Rectal smooth muscle tissue (tissue), 1 donor: ENCODE results near the gene CCNI2.

Experiments
- H3K27ac ChIP-seq: one replicate; pipeline ENCODE4 v1.7.0; 2013; ENCODE audit warnings: low read depth, low read length, inconsistent platforms
- H3K27me3 ChIP-seq: one replicate; pipeline ENCODE4 v1.7.0; 2013; ENCODE audit warnings: low read length; ENCODE audit not compliant: control insufficient read depth, insufficient read depth
- H3K36me3 ChIP-seq: one replicate; pipeline ENCODE4 v1.7.0; 2013; ENCODE audit warnings: low read length; ENCODE audit not compliant: control insufficient read depth, insufficient read depth
- H3K4me1 ChIP-seq: one replicate; pipeline ENCODE4 v1.7.0; 2013; ENCODE audit warnings: low read length; ENCODE audit not compliant: control insufficient read depth, insufficient read depth
- H3K4me3 ChIP-seq: one replicate; pipeline ENCODE4 v1.7.0; 2013; ENCODE audit warnings: low read length
- H3K9ac ChIP-seq: one replicate; pipeline ENCODE4 v1.7.0; 2013; ENCODE audit warnings: low read length

CCNI2 gene, protein sequence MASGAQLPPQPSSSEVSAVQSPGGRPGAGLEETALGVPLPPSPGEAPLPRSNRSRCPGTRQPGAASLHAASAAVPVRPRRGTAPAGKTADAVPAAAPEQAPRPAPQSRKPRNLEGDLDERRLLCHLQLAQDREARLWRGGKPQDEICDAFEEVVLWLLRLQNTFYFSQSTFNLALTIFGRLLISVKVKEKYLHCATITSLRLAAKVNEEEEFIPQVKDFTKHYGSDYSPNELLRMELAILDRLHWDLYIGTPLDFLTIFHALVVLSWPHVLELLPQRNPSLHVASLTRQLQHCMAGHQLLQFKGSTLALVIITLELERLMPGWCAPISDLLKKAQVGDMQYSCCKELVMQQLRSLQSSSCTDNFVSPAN

DNA sequence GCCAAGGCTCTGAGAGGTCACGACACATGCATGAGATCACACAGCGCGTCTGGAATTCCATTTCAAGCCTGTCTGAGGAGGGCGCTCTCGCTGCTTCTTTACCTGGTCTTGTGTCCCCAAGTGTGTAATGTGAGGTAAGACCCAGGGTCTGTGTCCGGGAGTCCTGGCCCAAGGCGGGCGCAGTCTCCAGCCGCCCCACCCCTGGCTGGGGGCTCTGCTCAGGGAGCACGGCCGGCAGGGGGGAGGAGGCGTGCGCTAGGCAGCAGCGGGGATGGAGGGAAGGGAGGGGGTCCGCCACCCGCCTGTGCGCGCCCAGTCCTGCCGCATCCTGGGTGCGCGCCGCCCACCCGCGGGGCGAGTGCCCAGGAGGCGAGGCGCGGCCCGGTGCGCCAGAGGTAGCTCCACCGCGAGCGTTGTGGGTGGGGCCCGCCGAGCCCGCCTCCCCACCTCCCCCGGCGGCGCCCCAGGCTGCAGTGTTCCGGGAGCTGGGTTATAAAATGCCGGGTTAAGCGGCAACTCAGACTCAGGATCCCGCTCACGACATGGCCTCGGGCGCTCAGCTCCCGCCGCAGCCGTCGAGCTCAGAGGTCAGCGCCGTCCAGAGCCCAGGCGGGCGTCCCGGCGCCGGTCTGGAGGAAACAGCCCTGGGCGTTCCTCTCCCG, at the start of gene CCNI2:
CCNI2 (plus strand) TSS at position 473 of the 662 bp plus-strand sequence; CDS start at position 543, 70 bp downstream.
- no peak within 1 kb of the TSS for H3K9ac ChIP-seq
- no peak within 1 kb of the TSS for H3K27ac ChIP-seq

DNA sequence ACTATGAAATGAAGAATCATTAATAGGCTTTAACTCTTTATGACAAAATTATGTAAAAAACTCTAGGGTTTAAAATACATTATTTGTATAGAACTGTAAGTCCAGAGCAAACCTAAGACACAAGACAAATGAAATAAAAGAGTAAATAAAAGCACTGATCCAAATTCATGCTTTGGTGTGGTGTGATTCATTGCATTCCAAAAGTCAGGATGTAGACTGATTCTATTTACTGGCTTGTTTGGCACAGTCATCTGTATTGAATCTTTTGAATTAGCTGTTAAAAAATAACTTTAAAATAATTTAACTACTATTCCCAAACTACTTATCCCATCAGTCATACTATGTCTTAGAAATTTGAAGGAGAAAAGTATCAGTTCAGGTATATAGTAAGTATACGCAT, 42.4 kb upstream of the CCNI2 start:
- no peak overlapping the region for H3K9ac ChIP-seq
- H3K36me3 ChIP-seq: no peaks in the 10 kb centered on the region
- no peaks in the 10 kb centered on the region for H3K27me3 ChIP-seq
- H3K4me3 ChIP-seq: no peak overlapping the region
- no peaks in the 10 kb centered on the region for H3K4me1 ChIP-seq
- no peak overlapping the region for H3K27ac ChIP-seq

More for the DNA sequence above, at the start of gene CCNI2:
- no peaks in the 10 kb centered on the region for H3K4me1 ChIP-seq
- peak within 1 kb of the TSS; percentile 55 for H3K4me3 ChIP-seq
- peaks cover 6% of the 10 kb centered on the region for H3K27me3 ChIP-seq
- H3K36me3 ChIP-seq: no peaks in the 10 kb centered on the region

DNA sequence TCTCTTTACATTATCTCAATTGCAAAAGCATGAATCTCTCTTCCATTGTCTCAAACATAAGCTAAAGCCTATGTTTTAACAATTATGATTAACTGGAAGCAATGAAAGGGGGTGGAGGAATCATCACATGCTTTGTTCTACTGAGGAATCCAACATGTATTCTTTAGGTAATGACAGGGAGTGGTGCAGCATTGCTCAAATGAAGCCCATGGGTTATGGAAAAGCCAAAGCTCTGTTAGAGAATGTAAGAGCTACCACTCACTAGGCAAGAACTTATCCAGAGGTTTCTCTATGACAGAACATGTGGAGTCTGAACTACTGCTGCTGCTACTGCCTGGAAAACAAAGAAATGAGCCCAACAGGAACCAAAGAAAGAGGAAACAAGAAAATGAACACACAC, 38.6 kb upstream of the CCNI2 start:
- Histone ChIP-seq H3K4me3 (no peak overlapping the region), H3K27me3 (no peaks in the 10 kb centered on the region), H3K9ac (no peak overlapping the region), H3K36me3 (no peaks in the 10 kb centered on the region), H3K27ac (no peak overlapping the region), H3K4me1 (no peaks in the 10 kb centered on the region)

DNA sequence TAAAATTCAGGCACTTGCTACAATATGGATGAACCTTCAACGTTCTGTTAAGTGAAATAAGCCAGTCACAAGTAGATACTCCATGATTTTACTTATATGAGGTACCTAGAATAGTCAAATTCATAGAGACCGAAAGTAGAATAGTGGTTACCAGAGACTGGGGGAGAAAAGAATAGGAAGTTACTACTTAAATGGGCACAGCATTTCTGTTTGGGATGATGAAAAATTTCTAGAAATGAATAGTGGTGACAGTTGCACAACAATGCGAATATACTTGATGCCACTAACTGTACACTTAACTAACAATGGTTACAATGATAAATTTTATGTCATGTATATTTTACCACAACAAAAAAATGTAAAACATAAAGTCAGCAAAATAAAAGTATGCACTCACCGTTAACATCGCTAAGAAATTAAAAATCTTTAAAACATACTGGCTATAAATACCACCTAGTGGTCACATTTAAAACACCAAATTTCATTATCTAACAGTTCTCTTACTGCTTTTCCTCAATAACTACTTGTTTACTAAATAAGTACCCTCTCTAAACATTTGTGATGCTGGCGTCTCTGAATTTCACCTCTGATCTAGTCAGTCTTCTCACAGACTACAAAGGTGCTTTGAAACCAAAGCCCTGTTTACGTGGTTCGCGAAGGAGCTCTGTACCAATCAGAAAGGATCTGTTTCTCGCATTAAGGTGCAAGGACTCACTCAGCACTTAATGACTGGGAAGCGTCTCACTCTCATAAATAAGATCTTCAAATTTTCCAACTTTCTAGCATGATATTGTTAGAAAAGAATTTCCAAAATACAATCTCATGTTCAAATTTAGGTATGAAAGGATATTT, 32.5 kb upstream of the CCNI2 start:
- no peak overlapping the region for H3K4me3 ChIP-seq
- no peaks in the 10 kb centered on the region for H3K27me3 ChIP-seq
- H3K4me1 ChIP-seq: no peaks in the 10 kb centered on the region
- no peaks in the 10 kb centered on the region for H3K36me3 ChIP-seq
- no peak overlapping the region for H3K9ac ChIP-seq
- no peak overlapping the region for H3K27ac ChIP-seq

DNA sequence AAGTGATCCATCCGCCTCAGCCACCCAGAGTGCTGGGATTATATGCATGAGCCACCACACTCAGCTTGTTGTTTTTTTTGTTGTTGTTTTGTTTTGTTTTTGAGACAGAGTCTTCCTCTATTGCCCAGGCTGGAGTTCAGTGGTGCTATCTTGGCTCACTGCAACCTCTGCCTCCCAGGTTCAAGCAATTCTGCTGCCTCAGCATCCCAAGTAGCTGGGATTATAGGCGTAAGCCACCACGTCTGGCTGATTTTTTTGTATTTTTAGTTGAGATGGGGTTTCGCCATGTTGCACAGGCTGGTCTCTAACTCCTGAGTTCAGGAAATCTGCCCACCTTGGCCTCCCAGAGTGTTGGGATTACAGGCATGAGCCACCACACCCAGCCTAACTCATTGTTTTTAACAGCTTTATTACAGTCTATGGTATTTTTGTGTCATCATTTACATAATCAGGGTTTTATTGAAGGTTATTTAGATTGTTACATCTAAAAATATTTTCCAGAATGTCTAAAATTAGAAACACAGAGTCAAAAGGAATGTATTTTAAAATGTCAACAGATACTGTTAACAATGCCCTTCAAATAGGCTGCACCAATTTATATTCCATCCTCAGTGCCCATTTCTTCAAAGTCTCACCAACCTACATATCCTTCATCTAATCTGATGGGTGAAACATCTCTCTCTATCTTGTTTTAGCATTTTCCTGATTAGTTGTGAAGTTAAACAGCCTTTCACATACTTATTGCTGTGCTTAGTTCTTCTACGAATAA, 28.5 kb upstream of the CCNI2 start:
- Histone ChIP-seq H3K4me1 (no peaks in the 10 kb centered on the region), H3K27ac (no peak overlapping the region), H3K9ac (no peak overlapping the region), H3K36me3 (no peaks in the 10 kb centered on the region), H3K27me3 (no peaks in the 10 kb centered on the region), H3K4me3 (no peak overlapping the region)

DNA sequence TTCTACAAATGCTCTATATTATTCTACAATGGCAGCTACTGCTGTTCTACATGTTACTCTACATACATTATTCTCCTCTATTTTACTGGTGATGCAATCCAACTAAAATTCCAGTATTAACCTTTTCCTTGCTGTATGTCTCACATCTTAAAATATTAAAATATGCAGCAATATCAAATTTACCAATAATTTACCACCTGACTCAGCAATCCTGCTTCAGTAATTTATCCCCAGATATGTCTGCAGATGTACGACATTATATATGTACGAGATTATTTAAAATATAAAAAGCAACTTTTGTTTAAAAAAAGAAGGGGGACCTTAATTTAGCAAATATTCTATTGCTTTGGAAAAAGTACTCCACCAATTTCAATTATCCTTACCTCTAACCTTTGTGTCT, 21.5 kb upstream of the CCNI2 start:
- Histone ChIP-seq H3K4me1 (no peaks in the 10 kb centered on the region), H3K36me3 (no peaks in the 10 kb centered on the region), H3K4me3 (no peak overlapping the region), H3K27me3 (no peaks in the 10 kb centered on the region), H3K27ac (no peak overlapping the region), H3K9ac (no peak overlapping the region)

DNA sequence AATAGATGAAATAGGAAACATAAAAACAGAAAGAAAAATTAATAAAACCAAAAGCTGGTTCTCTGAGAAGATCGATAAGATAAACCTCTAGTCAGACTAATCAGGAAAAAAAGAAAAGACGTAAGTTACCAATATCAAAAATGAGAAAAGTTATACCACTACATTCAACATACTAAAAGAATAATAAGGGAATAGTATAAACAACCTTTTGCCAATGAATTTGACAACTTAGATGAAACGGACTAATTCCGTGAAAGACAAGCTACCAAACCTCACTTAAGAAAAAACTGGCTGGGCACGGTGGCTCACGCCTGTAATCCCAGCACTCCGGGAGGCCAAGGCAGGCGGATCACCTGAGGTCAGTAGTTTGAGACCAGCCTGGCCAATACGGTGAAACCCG, 17.3 kb upstream of the CCNI2 start:
- Histone ChIP-seq H3K36me3 (no peaks in the 10 kb centered on the region), H3K9ac (no peak overlapping the region), H3K4me3 (no peak overlapping the region), H3K27me3 (no peaks in the 10 kb centered on the region), H3K27ac (no peak overlapping the region), H3K4me1 (no peaks in the 10 kb centered on the region)

DNA sequence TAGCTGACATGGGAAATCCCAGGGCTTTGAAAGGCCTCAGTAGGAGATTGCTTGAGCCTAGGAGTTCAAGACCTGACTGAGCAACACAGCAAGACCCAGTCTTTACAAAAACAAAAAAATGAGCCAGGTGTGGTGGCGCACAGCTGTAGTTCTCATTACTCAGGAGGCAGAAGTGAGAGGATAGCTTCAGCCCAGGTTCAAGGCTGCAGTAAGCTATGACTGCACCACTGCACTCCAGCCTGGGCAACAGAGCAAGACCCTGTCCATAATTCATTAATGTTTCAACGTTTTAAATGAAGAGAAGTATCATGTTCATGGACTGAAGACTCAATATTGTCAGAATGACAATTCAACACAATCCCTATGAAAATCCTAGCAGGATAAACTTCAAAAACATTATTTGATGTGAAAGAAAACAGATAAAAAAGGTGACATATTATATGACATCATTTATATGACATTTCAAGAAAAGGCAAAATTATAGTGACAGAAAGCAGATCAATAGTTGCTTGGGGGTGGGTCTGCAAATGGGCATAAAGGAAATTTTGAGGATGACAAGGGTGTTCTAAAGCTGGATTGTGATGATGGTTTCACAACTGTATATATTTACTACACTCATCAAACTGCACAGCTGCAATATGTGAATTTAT, 13.6 kb upstream of the CCNI2 start:
- Histone ChIP-seq H3K27ac (no peak overlapping the region), H3K4me3 (no peak overlapping the region), H3K9ac (no peak overlapping the region), H3K36me3 (no peaks in the 10 kb centered on the region), H3K4me1 (peaks cover 5% of the 10 kb centered on the region), H3K27me3 (no peaks in the 10 kb centered on the region)

DNA sequence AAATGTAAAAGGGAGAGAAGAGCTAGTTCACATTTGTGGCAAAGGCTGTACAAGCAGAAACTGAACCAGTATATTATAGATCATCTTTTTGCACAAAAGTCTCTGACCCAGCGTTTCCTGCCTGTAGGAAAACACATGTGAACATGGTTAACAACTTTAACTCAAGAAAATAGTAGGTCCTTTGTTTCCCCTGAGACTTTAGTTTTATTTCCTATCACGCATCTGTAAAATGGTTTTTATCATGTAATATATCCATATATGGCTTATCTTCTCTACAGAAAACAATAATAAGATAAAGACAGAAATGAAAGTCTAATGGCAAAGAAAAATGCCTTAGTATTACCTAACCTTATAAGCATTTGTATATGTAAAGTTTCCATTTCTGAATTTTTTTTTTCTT, 12.5 kb upstream of the CCNI2 start:
- H3K27ac ChIP-seq: no peak overlapping the region
- peaks cover 5% of the 10 kb centered on the region for H3K4me1 ChIP-seq
- H3K4me3 ChIP-seq: no peak overlapping the region
- no peaks in the 10 kb centered on the region for H3K36me3 ChIP-seq
- H3K9ac ChIP-seq: no peak overlapping the region
- H3K27me3 ChIP-seq: no peaks in the 10 kb centered on the region

DNA sequence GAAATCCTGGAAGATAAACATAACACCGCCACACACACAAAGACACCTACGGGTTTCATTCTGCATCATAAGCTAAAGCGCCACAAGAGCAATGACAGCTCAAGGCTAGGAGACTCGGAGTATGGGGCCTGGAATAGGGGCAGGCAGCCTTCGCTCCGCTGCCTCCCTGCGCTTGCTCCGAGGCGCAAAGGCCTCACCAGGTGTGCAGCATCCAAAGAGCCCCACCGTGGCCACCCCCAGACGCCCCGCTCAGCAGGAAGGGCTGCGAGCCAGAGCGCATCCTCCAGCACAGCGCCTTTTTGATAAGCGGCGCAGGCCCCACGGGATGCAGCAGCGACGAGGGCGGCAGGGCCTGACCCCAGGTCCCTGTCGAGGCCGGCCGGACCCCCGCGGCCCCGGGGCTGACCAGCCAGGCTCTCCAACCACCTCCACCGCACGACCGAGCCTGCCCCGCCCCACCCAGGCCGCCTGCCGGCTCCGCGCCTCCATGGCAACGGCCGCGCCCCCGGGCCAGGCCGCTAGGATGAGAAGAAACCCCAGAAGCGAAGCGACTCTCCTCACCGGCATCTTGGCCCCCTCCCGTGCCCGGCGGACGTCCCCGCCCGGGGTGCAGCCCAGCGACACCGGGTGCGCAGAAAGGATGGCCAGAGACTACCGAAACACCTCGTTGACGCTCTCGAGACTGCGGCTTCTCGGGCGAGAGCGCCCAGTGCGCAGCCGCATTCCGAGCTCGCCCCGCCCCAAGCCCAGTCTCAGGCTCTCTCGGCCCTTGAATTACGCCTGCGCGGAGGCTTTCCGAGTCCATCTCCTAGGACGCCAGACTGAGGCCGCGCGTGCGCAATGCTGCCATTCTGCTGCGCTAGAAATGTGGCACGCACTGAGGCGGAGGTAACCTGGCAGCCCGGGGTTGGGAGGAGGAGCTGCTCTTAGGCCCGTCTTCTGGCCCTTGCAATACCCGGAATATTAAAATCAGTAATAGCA, 10.1 kb upstream of the CCNI2 start, which contains the start of gene KIF3A:
KIF3A (minus strand) TSS at position 694 of the 981 bp plus-strand sequence; CDS start at position 567, 127 bp downstream.
- Histone ChIP-seq H3K9ac (peak within 1 kb of the TSS; percentile 52), H3K4me1 (peaks cover 5% of the 10 kb centered on the region), H3K36me3 (no peaks in the 10 kb centered on the region), H3K27me3 (no peaks in the 10 kb centered on the region), H3K4me3 (peak within 1 kb of the TSS; percentile 88), H3K27ac (peak within 1 kb of the TSS; percentile 51)
